ENCODE measurements around the gene FBXL4.

GRCh38 chr6:98900706-98901105 is 47.0 kb downstream of the FBXL4 start:
- TF ChIP-seq, protein P1, sequence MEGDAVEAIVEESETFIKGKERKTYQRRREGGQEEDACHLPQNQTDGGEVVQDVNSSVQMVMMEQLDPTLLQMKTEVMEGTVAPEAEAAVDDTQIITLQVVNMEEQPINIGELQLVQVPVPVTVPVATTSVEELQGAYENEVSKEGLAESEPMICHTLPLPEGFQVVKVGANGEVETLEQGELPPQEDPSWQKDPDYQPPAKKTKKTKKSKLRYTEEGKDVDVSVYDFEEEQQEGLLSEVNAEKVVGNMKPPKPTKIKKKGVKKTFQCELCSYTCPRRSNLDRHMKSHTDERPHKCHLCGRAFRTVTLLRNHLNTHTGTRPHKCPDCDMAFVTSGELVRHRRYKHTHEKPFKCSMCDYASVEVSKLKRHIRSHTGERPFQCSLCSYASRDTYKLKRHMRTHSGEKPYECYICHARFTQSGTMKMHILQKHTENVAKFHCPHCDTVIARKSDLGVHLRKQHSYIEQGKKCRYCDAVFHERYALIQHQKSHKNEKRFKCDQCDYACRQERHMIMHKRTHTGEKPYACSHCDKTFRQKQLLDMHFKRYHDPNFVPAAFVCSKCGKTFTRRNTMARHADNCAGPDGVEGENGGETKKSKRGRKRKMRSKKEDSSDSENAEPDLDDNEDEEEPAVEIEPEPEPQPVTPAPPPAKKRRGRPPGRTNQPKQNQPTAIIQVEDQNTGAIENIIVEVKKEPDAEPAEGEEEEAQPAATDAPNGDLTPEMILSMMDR (conservative IDR thresholded peaks at IDR 0.05 in 1 of 2, IDR thresholded peaks at IDR 0.05 in 1 of 2; ENCODE audit: extremely low read depth in 1 of 2, insufficient read depth in 1 of 2, low read depth in 1 of 2, low read length in 2 of 2) = no peak
- no peak for TF ChIP-seq EZH2 (IDR thresholded peaks at IDR 0.05; ENCODE audit: borderline replicate concordance, low read length)

Data from mammary epithelial cell (primary cell).